Vagina (tissue), 2 donors: ENCODE measurements around the gene GPR155.

Experiments used
- CTCF ChIP-seq, 3 experiments: fragments of 450-650 bp in 2 of 3; fragments of 200-600 bp in 1 of 3; sonication (generic) in 1 of 3; IDR thresholded peaks; one replicate each; pipeline ENCODE4 v1.5.1; 2017 to 2019; ENCODE audit warnings: antibody characterized with exemption in 3 of 3, mild to moderate bottlenecking in 2 of 3, moderate library complexity in 2 of 3
- POLR2AphosphoS5 ChIP-seq, 2 donors: sonication (generic); formaldehyde crosslinking; IDR thresholded peaks; one replicate each; pipeline ENCODE4 v1.9.0; 2017; ENCODE audit warnings: antibody characterized with exemption in 2 of 2, mild to moderate bottlenecking in 2 of 2, low read depth in 1 of 2; ENCODE audit not compliant: insufficient read depth in 1 of 2

- TF ChIP-seq CTCF (IDR thresholded peaks at IDR 0.05) (no peak), POLR2AphosphoS5 (IDR thresholded peaks at IDR 0.05; ENCODE audit: insufficient read depth in 1 of 2, low read depth in 1 of 2) (no peak)
Observed at GRCh38 chr2:174473796-174474195, 13.0 kb downstream of the GPR155 start.
